Fibroblast of pulmonary artery (primary cell): ENCODE measurements around the gene ORC5.

ENCODE experiments used
- DNase-seq: peaks from one replicate; pipeline ENCODE4 v3.0.0-alpha.2; 2010; ENCODE audit warnings: low read depth
- H3K4me3 ChIP-seq: replicated peaks from 2 replicates; pipeline ENCODE4 v1.5.1; 2011; ENCODE audit warnings: low read depth, mild to moderate bottlenecking, control low read depth, low read length, moderate library complexity
- CTCF ChIP-seq: IDR thresholded peaks from 2 replicates; pipeline ENCODE4 v1.5.1; 2011; ENCODE audit warnings: mild to moderate bottlenecking, control low read depth, low read length, inconsistent platforms; ENCODE audit errors: missing control alignments

ORC5 gene

GRCh38 chr7:104225451-104225850 lies 17.6 kb upstream of the ORC5 start:
- no peak for DNase-seq
- no peak for TF ChIP-seq CTCF
- H3K4me3 ChIP-seq: no peak overlapping the region

- no peak for TF ChIP-seq CTCF
- H3K4me3 ChIP-seq: no peak overlapping the region
- DNase-seq: no peak
Measured at GRCh38 chr7:104217620-104218019, 9.8 kb upstream of the ORC5 start.

GRCh38 chr7:104209063-104209462 lies 1.2 kb upstream of the ORC5 start:
- H3K4me3 ChIP-seq: no peak overlapping the region
- TF ChIP-seq CTCF: no peak
- DNase-seq: no peak

- no peak for DNase-seq
- no peak for TF ChIP-seq CTCF
- H3K4me3 ChIP-seq: peak overlapping the region; percentile 84
Measured at GRCh38 chr7:104208421-104208780, 588 bp upstream of the ORC5 start.

GRCh38 chr7:104207348-104207730 lies 474 bp downstream of the ORC5 start:
- H3K4me3 ChIP-seq: peak overlapping the region; percentile 84
- TF ChIP-seq CTCF: no peak
- peak; percentile 12 for DNase-seq

- peak overlapping the region; percentile 84 for H3K4me3 ChIP-seq
- DNase-seq: no peak
- no peak for TF ChIP-seq CTCF
Measured at GRCh38 chr7:104206841-104207240, 972 bp downstream of the ORC5 start.

GRCh38 chr7:104198673-104199278 lies 9.0 kb downstream of the ORC5 start:
- no peak for TF ChIP-seq CTCF
- DNase-seq: no peak
- H3K4me3 ChIP-seq: no peak overlapping the region
